Amygdala (tissue), 56 donors: ENCODE measurements around the gene DOCK4.
"Not testable (repeated sequence)": the region's sequence is repeated elsewhere in the genome, so short reads cannot be mapped to it uniquely, and the experiment has no call there.

ENCODE experiments used
- DNase-seq, 56 donors: peaks; one replicate each; lab custom pipeline; 2025; lab: John Stamatoyannopoulos, UW

The DOCK4 gene

GRCh38 chr7:112138325-112138852 lies 67.8 kb downstream of the DOCK4 start:
- no peak for DNase-seq

DNA sequence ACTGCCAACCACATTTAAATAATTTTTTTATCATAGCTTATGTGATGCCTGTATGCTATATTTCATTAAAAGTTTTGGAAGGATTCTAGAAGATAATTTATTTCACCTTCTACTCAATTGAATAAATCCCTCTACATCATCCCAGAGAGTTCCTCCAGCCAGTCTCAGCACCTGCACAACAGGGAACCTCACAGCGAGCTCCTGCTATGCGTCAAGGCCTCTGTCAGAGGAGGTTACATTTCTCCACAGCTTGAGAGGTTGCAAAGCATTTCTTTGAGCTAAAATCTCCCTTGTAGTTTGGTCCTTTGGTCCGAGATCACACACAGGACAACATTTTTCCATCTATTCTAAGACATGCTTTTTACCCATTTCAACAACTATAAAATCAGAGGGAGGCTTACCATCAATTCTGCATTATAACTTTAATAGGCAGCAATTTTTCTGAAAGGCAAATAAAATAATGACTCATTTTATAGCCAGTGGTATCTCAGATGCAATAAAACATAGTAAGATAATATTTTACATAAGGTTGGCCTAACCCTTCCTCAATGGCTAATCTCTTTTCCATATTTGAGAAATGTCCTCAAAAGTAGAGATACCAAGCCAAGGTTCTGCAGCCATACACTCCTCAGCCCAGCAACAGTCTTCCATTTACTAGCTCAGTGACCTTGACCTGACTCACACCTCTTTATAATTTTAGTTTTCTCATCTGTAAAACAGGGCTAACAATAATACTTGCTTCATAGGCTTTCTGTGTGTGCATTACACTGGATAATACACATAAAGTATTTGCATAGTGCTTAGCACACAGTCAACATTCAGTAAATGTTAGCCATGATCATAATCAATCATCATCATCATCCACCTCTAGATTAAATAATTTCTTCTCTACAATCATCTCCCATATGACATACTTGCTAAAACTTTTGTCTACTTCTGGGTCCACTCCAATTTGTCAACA lies 68.8 kb downstream of the DOCK4 start:
- DNase-seq: no peak

DNA sequence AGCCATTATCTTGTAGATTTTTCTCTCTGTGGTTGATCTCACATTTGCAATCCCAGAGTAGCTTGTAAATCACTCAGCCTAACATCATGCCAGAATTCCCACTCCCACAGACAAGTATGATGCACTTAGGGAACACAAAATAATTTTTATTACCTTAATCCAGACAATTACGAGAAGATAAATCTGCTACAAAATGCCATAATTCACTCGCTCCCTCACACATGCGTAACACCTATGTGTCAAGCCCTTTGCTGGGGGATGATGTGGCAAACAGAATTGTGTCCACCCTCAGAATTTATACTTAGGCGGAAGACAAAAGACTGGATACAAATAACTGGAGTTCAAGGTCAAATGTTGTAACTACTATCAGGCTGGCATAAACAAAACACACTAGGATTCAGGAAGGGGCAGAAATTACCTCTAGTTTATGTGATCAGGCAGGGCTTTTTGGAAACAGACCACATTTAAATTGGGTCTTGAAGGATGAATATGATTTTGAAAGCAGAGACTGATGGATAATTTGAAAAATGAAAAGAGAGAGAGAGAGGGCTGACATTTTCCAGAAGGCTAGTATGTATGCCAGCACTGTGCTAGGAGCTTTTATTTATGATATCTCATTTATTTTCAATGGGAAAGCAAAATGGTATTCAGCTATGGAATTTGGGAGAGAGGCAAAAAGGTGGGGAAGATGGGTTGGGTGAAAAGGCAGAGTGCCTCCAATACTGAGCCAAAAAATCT lies 69.8 kb downstream of the DOCK4 start:
- no peak for DNase-seq

DNA sequence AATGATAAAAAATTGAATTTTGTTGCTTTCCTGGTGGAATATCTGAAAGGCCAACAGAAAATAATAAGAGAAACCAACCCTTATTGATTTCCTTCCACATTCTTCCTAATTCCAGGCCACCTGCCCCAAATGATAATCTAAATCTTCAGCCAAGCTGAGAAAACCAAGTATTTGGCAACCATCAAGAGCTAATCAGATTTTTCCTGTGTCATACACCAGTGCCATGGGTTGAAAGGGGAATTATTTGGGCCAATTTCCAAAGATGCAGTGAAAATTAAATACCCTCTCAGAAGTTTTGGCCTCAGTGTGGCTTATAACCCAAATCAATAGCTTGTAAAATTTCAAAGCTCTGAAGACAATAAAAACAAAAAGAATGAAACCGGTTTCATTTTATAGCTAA lies 70.4 kb downstream of the DOCK4 start:
- no peak for DNase-seq

DNA sequence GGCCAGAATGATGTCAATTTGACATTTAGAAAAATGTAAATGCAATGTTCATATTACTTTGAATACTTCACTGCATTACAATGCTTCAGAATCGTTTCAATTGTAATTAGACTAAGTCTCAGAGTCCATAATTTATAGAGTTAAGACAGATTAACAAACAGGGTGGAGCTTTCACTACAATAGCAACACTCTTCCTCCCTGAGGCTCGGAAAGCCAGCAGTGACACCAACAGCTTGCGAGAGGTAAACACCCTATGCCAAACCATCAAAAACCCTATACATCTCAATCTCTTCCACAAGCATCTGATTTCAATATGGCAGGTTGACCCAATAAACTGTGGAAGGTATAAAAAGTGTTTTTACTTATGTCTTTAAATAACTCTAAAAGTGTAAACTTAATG lies 72.2 kb downstream of the DOCK4 start:
- DNase-seq: peak in 1 of 56 donors; percentile 34

DNA sequence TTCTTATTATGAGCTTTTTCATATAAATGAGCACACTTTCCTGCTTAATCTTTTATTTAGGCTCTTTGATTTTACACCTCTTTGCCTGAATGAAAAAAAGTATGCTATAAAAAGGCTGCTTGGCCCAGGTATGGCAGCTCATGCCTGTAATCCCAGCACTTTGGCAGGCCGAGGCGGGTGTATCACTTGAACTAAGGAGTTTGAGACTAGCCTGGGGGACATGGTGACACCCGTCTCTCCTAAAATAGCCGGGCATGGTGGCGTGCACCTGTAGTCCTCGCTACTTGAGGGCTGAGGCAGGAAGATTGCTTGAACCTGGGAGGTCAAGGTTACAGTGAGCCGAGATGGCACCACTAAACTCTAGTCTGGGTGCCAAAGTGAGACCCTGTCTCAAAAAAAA lies 72.9 kb downstream of the DOCK4 start:
- DNase-seq: no peak

DNA sequence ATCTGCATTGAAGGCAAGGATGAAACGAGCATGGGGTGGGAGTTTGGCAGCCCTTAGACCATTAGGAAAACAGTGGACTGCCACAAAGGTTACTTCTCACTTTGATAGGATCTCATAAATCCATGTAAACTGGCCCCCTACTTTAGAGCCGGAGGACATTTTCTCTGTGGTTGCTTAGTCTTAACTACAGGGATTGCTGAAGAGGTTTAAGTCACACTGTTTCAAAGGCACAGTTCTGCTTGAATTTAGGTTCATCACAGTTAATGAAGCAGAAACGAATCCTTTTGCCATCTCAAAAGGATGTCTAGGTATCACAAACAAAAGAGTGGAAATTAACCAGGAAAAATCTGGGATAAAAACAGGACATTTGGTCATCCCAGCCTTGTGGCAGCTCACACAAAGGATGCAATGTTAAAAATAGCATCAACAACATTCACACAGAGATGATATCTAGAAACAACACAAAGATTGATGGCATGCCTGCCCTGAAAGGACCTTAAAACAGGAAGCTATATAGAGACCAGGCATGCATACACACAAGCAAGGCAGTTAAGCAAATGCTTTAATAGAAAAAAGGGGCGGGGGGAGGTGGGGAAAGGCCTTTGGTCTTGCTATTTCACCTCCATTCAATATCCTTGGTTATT lies 74.0 kb downstream of the DOCK4 start:
- DNase-seq: peak in 1 of 56 donors; percentile 27

DNA sequence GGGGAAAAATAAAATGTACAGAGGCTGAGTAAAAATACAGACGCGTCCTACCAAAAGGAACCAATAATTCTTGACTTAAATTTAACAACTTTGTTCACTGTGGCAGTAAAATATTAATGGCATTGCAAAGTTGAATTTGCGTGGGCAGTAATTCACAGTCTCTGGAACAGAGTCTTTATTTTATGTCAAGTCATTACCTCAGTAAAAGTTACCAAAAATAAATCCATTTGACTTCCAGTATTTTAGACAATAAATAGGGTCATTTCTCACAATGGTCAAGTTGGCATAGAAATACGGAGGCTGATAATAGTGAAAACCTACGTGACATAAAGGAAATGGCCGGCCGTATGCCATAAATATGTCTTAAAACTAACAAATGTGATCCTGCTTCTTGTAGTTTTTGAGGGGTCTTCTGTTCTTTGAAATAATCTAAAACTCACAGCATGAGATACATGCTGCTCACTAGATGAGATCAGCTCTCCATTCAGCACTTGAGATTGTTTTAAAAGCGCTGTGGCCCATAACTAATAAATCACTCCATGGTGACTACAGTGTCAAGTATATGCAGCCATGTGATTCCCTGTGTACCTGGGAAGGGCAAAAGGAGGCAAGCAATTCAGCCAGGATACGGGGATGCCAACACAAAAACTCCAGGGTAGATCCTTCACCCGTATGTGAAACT lies 75.3 kb downstream of the DOCK4 start:
- DNase-seq: no peak

DNA sequence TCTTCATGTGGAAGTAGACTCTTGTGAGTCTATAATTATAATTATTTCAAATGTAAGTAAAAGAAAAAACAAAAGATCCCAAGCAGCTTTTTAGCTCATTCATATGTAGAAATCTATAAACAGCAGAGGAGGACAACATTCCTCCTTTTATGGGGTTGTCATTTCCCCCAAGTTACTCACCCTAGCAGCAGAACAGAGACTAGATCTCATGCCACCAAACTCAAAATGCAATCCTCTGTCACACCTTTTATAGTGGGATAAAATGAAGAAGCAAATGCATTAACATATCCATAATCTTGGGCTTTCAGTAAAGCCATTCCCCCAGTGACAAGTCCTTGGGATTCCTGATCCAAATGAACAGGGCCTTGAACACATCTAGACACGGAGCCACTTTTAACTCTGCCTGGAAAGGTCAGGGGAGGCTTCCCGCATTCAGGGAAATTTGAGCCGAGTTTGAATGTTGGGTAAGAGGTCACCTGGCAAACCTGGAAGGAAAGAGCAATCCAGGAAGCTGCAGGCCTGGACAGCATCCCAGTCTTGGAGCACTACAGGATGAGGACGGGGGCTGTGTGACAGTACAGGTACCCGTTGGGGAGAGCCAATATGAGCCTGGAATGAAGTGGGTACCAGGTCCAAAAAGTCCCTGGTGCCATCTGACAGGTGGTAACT lies 76.4 kb downstream of the DOCK4 start:
- peak in 1 of 56 donors; percentile 27 for DNase-seq

DNA sequence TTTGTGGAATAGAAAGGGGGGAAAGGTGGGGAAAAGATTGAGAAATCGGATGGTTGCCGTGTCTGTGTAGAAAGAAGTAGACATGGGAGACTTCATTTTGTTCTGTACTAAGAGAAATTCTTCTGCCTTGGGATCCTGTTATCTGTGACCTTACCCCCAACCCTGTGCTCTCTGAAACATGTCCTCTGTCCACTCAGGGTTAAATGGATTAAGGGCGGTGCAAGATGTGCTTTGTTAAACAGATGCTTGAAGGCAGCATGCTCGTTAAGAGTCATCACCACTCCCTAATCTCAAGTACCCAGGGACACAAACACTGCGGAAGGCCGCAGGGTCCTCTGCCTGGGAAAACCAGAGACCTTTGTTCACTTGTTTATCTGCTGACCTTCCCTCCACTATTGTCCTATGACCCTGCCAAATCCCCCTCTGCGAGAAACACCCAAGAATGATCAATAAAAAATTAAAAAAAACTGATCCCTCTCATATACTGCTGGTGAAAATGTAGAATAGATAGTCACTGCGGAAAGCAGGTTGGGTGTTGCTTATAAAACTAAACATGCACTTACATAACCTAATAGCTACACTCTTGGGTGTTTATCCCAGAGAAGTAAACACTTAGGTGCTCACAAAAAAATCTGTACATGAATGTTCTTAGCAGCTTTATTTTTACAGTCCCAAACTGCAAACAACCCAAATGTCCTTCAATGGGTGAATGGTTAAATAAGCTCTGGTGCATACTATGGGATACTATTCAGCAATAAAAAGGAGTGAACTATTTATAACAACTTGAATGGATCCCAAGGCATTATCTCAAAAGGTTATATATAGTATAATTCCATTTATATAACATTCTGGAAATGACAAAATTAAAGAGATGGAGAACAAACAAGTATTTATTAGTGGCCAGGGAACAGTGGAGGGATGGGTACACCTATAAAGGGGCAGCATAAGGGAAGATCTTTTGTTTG lies 77.5 kb downstream of the DOCK4 start:
- DNase-seq: not testable (repeated sequence)

DNA sequence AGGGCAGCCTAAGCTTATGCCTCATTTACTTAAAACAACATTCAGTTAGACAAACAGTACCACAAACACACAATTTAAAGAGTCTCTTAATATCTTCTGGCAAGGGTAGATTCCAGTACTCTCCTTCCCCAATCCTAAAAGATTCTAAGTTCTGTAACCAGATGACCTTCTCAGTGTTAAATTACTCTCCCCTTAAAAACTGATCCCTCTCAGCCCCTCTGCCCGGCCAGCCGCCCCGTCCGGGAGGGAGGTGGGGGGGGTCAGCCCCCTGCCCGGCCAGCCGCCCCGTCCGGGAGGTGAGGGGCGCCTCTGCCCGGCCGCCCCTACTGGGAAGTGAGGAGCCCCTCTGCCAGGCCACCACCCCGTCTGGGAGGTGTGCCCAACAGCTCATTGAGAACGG lies 78.2 kb downstream of the DOCK4 start:
- DNase-seq: not testable (repeated sequence)

- DNase-seq: peak in 2 of 56 donors; percentile 13 to 33
These were observed 80.9 kb downstream of the DOCK4 start for GRCh38 chr7:112125250-112125649.

- DNase-seq: no peak
These were observed 82.0 kb downstream of the DOCK4 start for GRCh38 chr7:112124061-112124766.

DNA sequence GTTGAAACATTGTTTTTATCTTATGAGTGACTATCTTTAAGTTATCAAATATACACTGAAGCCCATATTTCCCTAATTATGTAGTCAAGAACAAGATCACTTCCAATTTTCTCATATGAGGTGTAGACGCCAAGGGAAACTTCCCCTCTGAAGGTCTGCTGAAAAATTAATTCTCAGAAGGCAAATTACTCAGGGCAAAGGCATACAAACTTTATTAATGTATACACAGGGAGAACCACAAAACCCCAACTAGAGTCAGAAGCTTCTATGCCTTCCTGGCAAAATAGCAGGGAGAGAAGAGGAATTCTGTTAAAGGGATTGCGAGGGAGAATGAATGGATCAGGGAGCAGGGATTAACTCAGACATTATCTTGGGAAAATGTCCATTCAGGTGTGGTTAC lies 83.4 kb downstream of the DOCK4 start:
- DNase-seq: no peak

DNA sequence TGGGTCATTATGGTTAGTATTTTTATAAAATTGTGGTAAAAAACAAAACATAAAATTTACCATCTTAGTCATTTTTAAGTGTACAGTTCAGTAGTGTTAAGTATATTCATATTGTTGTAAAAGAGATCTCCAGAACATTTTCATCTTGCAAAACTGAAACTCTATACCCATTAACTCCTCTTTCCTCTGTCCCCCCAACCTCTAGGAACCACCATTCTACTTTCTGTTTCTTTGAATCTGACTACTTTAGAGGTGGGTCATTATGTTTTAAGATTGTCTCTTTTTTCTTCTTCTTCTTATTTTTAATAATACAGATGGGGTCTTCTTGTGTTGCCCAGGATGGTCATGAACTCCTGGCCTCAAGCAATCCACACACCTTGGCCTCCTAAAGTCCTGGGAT lies 84.1 kb downstream of the DOCK4 start:
- no peak for DNase-seq

DNA sequence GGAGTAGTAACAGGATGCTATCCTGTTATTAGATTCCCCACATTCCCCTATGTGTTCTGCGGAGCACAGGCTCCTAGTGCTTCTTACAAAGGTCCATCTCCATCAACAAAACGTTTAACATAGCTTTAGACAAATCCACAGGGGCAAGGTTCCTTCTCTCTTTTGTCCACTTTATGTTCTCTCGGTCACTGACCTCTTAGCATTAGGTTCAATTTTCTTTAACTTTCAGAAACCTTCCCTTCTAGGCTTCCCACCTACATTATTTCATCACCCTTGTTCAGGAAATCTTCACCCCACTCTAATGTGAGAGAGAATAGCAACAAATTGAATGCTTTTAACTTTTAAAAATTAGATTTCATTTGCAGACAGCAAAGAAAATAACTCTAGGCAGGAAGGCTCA lies 84.9 kb downstream of the DOCK4 start:
- no peak for DNase-seq

- DNase-seq: no peak
These were observed 85.4 kb downstream of the DOCK4 start for GRCh38 chr7:112120696-112121217.
